IPS-20b (cell line): ENCODE measurements around the gene PIGQ.
A peak's percentile ranks its signal among the peaks of the same experiment; 100 is the strongest.

Source experiments
- H3K27ac ChIP-seq: one replicate; pipeline ENCODE4 v1.5.1; 2013; ENCODE audit warnings: low read length
- H3K27me3 ChIP-seq: 2 replicates; pipeline ENCODE4 v1.6.1; 2013; ENCODE audit warnings: mild to moderate bottlenecking, low read length, inconsistent platforms; ENCODE audit not compliant: insufficient read depth
- H3K36me3 ChIP-seq: 2 replicates; pipeline ENCODE4 v1.6.1; 2013; ENCODE audit warnings: low read depth, mild to moderate bottlenecking, inconsistent platforms, low read length, moderate library complexity; ENCODE audit not compliant: insufficient read depth
- H3K4me1 ChIP-seq: 2 replicates; pipeline ENCODE4 v1.6.1; 2013; ENCODE audit warnings: mild to moderate bottlenecking, control low read depth, inconsistent platforms, low read length, moderate library complexity; ENCODE audit not compliant: insufficient read depth
- H3K4me3 ChIP-seq: 2 replicates; pipeline ENCODE4 v1.5.1; 2013; ENCODE audit warnings: mild to moderate bottlenecking, low read length, inconsistent platforms
- H3K9ac ChIP-seq: 2 replicates; pipeline ENCODE4 v1.6.1; 2013; ENCODE audit warnings: low read depth, mild to moderate bottlenecking, inconsistent platforms, low read length, moderate library complexity
- H3K9me3 ChIP-seq: 2 replicates; pipeline ENCODE4 v1.6.1; 2013; ENCODE audit warnings: mild to moderate bottlenecking, low read depth, low read length, inconsistent platforms; ENCODE audit not compliant: insufficient read depth

PIGQ gene

GRCh38 chr16:580141-580945 lies 10.6 kb downstream of the PIGQ start:
- Histone ChIP-seq H3K4me1 (peaks cover 4% of the 10 kb centered on the region; the same call in 1 of the 2 replicates), H3K9ac (no peak overlapping the region), H3K4me3 (no peak overlapping the region), H3K36me3 (no peaks in the 10 kb centered on the region), H3K27ac (no peak overlapping the region), H3K9me3 (no peaks in the 10 kb centered on the region), H3K27me3 (peaks cover 16% of the 10 kb centered on the region)

- Histone ChIP-seq H3K27ac (no peak overlapping the region), H3K9me3 (no peaks in the 10 kb centered on the region), H3K4me3 (no peak overlapping the region), H3K4me1 (peaks cover 4% of the 10 kb centered on the region; the same call in 1 of the 2 replicates), H3K9ac (no peak overlapping the region), H3K27me3 (peaks cover 23% of the 10 kb centered on the region), H3K36me3 (no peaks in the 10 kb centered on the region)
Measured at GRCh38 chr16:580946-581498, 11.3 kb downstream of the PIGQ start.

- Histone ChIP-seq H3K4me1 (peaks cover 4% of the 10 kb centered on the region; the same call in 1 of the 2 replicates), H3K9ac (no peak overlapping the region), H3K36me3 (no peaks in the 10 kb centered on the region), H3K27ac (no peak overlapping the region), H3K4me3 (no peak overlapping the region), H3K27me3 (peaks cover 35% of the 10 kb centered on the region), H3K9me3 (no peaks in the 10 kb centered on the region)
Measured at GRCh38 chr16:582218-582613, 12.4 kb downstream of the PIGQ start.

- no peaks in the 10 kb centered on the region for H3K36me3 ChIP-seq
- H3K27me3 ChIP-seq = peaks cover 40% of the 10 kb centered on the region
- H3K4me3 ChIP-seq = no peak overlapping the region
- H3K9me3 ChIP-seq = no peaks in the 10 kb centered on the region
- H3K27ac ChIP-seq = no peak overlapping the region
- no peak overlapping the region for H3K9ac ChIP-seq
- peaks cover 4% of the 10 kb centered on the region; the same call in 1 of the 2 replicates for H3K4me1 ChIP-seq
Measured at GRCh38 chr16:582614-583331, 13.0 kb downstream of the PIGQ start.

GRCh38 chr16:583470-583814 lies 13.7 kb downstream of the PIGQ start:
- H3K4me1 ChIP-seq = peaks cover 4% of the 10 kb centered on the region; the same call in 1 of the 2 replicates
- H3K9me3 ChIP-seq = no peaks in the 10 kb centered on the region
- H3K27ac ChIP-seq = no peak overlapping the region
- peak overlapping the region; percentile 47; the same call in 1 of the 2 replicates for H3K4me3 ChIP-seq
- no peaks in the 10 kb centered on the region for H3K36me3 ChIP-seq
- H3K9ac ChIP-seq = no peak overlapping the region
- H3K27me3 ChIP-seq = peaks cover 45% of the 10 kb centered on the region

- Histone ChIP-seq H3K4me1 (peaks cover 4% of the 10 kb centered on the region; the same call in 1 of the 2 replicates), H3K27me3 (peaks cover 45% of the 10 kb centered on the region), H3K4me3 (peak overlapping the region; percentile 47; the same call in 1 of the 2 replicates), H3K9me3 (no peaks in the 10 kb centered on the region), H3K9ac (no peak overlapping the region), H3K27ac (no peak overlapping the region), H3K36me3 (no peaks in the 10 kb centered on the region)
Measured at GRCh38 chr16:583815-584591, 14.2 kb downstream of the PIGQ start.

DNA sequence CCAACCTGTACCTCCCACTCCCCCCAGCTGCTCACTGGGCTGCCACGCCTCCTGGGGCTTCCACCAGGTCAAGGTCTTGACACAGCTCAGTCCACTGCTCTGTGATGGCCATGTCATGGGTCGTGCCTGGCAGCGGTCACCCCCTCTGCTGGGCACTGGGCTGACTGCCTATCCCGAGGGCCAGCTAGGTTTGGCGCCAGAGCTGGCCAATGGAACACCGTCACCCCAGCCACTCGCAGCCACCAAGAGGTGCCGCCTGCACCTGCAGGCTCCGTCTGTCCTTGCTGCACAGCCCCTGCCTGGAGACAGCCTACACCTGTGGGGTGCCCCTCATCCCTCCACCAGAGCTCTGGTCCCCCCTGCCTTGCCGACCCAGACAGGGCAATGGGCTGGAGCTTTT lies 15.6 kb downstream of the PIGQ start:
- no peaks in the 10 kb centered on the region for H3K36me3 ChIP-seq
- H3K4me3 ChIP-seq = no peak overlapping the region
- H3K27me3 ChIP-seq = peaks cover 45% of the 10 kb centered on the region
- H3K9ac ChIP-seq = no peak overlapping the region
- H3K9me3 ChIP-seq = no peaks in the 10 kb centered on the region
- peaks cover 4% of the 10 kb centered on the region; the same call in 1 of the 2 replicates for H3K4me1 ChIP-seq
- no peak overlapping the region for H3K27ac ChIP-seq

DNA sequence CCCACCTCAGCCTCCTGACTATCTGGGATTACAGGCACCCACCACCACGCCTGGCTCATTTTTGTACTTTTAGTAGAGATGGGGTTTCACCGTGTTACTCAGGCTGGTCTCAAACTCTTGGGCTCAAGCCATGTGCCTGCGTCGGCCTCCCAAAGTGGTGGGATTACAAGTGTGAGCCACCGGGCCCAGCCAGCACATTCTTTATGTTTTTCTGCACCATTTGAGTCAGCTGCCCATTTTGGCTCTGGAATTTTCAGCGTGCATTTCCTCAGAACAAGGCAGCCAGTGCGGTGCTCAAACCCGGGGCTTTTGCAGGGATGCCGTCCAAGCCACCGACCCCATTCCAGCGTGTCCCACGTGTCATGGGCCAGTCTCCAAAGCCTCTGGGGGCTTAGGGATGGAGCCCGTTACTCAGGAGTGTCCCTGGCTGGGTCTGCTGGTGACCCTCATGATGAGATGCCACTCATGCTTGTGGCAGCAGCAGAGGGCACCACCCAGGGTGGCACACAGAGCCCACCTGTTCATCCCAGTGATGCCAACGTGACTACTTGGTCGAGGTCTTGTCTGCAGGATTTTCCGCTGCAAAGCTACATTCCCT lies 16.4 kb downstream of the PIGQ start:
- H3K27me3 ChIP-seq = peaks cover 53% of the 10 kb centered on the region
- H3K4me3 ChIP-seq = no peak overlapping the region
- H3K9ac ChIP-seq = no peak overlapping the region
- H3K36me3 ChIP-seq = no peaks in the 10 kb centered on the region
- H3K27ac ChIP-seq = no peak overlapping the region
- H3K4me1 ChIP-seq = peaks cover 4% of the 10 kb centered on the region; the same call in 1 of the 2 replicates
- no peaks in the 10 kb centered on the region for H3K9me3 ChIP-seq

DNA sequence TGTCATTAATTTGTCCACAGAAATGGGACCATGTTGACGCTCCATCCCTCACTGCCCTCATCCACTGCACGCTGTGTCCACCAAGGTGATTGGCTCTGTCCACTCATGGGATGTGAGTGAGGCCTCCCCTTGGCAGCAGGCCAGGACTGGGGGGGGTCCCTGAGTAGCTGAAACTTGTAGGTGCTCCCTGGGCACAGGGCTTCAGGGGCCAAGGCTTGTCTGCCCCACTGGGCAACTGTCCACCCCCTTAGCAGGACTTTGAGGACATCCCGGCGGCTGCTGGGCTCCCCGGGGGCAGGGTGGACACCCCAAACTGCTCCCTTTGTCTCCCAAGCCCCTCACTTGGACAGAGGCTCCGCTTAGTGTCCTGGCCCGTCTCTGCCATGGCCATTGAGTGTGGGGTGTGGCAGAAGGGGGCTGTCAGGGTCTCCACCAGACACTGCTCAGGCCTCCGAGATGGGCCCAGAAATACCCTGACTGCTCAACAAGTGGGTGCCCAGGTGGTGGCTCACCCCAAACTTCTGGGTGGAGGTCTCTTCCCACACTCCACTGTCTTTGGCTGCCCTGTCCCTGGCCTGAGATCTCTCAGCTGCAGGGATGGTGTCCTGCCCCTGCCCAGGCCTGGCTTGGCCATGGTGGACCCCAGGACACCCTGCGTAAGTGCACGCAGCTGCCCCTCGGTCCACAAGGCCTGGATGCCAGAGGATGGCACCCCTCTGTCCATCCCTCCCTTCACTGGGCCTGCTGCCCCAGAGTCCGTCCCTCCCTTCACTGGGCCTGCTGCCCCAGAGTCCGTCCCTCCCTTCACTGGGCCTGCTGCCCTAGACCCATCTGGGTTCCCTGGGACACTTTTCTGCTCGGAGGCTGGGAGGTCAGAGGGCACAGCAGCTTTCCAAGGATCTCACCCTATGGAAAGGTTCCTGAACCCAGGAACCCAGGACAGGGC lies 17.1 kb downstream of the PIGQ start:
- no peak overlapping the region for H3K27ac ChIP-seq
- peak overlapping the region; percentile 95; the same call in 1 of the 2 replicates for H3K4me3 ChIP-seq
- no peaks in the 10 kb centered on the region for H3K9me3 ChIP-seq
- H3K27me3 ChIP-seq = peaks cover 61% of the 10 kb centered on the region
- H3K9ac ChIP-seq = no peak overlapping the region
- peaks cover 4% of the 10 kb centered on the region; the same call in 1 of the 2 replicates for H3K4me1 ChIP-seq
- no peaks in the 10 kb centered on the region for H3K36me3 ChIP-seq

GRCh38 chr16:588639-588888 lies 18.8 kb downstream of the PIGQ start:
- H3K27me3 ChIP-seq = peaks cover 60% of the 10 kb centered on the region
- H3K36me3 ChIP-seq = no peaks in the 10 kb centered on the region
- peak overlapping the region; percentile 97 for H3K9ac ChIP-seq
- H3K27ac ChIP-seq = peak overlapping the region; percentile 99
- H3K9me3 ChIP-seq = no peaks in the 10 kb centered on the region
- peak overlapping the region; percentile 95 for H3K4me3 ChIP-seq
- H3K4me1 ChIP-seq = no peaks in the 10 kb centered on the region; the same call in 1 of the 2 replicates
